Glomerular visceral epithelial cell (primary cell): Measurements from ENCODE around the gene GGCT.

Experiments used
- DNase-seq: peaks from one replicate; pipeline ENCODE4 v3.0.0-alpha.2; 2016; ENCODE audit errors: extremely low spot score

The GGCT gene

GRCh38 chr7:30478349-30479201, 26.1 kb downstream of the GGCT start, which contains the start of gene NOD1:
NOD1 (minus strand) TSS chr7:30478784; CDS start chr7:30456921, 21,863 bp downstream.
- DNase-seq: peak; percentile 65

GRCh38 chr7:30476459-30477145, 28.0 kb downstream of the GGCT start:
- no peak for DNase-seq

GRCh38 chr7:30475580-30475979, 29.0 kb downstream of the GGCT start:
- peak; percentile 46 for DNase-seq

GRCh38 chr7:30474893-30475292, 29.7 kb downstream of the GGCT start:
- no peak for DNase-seq

GRCh38 chr7:30474485-30474884, 30.1 kb downstream of the GGCT start:
- no peak for DNase-seq

DNA sequence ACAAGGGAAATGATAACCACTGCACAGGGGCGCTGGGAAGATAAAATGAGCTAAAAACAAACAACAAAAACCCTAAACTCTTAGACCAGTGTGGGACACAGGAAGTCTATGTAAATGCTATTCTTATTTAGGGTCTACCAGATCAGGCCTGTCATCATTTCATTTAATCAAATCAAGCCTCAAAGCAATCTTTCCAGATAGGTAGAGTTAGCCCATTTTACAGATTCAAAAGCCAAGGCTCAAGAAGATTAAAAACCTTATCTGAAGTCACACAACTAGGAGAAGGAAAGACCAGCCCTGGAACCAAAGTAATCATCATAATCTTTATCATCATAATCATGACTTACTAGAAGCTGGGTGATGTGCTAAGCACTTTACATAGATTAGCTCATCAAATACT, 30.7 kb downstream of the GGCT start:
- DNase-seq: no peak

DNA sequence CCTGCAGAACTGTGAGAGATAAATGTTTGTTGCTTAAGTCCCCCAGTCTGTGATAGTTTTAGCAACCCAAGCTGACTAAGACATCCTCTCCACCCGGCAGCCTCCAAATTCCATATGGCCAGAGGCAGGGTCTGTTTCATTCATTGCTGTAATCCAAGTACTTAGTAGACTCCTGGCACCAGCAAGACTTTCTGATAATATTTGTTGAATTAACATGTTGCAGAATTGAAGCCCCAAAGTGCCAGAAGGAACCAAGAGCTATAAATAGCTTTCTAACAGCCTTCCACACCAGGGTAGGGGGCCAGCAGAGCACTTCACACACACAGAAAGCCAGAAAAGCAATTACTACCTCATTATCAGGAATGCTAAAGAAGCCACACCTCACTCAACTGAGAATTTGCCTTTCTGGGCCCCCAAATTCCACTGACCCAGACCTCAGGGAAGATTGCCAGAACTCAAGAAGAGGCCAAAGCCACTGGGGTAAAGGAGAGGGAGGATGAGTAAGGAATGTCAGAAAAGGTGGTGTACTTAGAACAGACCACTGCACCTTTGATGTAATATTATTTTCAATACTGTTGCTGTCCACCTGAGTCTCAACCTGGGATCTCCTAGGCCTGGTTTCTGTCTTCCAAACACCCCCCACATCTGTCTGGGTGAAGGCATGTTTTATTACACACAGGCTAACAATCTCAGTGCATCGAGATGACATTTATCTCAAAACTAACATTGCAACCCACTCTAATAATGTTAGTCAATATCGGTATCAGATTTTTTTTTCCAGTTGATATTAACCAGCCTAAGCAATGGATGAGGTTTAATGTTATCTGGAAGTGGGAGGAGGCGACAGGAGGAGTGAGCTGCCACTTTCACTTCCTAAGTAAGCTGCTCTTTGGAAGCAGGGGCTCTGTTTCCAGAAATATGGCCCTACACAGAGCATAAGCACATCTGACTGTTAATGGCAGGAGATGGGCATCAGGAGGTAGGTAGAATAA, 31.5 kb downstream of the GGCT start:
- DNase-seq: peak; percentile 44

- DNase-seq: no peak
These were observed 32.4 kb downstream of the GGCT start for GRCh38 chr7:30472081-30472783.

- DNase-seq: no peak
These were observed 33.4 kb downstream of the GGCT start for GRCh38 chr7:30471205-30471604.

GRCh38 chr7:30470771-30471170, 33.9 kb downstream of the GGCT start:
- DNase-seq: no peak

DNA sequence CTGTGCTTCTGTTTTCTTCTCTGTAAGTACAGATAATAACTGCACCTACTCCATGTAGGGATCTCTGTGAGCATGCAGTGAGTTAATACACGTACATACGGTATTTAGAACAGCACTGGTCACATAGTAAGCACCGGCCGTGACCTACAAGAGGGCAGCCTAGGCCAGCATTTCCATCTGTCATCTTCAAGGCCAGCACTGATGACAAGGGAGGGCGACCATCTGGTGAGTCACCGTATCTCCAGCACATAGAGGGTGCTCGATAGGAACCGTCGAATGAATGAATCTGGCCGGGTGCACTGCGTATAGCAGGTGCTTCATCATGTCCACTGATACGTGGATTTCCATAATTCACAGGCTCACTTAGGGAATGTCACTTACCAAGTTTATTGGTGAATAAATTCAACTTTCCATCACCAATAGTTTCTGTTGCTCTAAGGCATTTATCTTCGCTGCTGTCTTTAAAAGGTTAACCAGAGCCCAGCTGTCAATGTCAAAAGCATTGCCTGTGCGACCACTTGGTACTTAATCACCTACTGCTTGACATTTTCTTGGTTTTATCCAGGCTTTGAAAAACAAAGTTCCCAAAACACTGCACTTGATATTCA, 34.4 kb downstream of the GGCT start:
- no peak for DNase-seq

GRCh38 chr7:30469303-30469702, 35.3 kb downstream of the GGCT start:
- DNase-seq: peak; percentile 91

DNA sequence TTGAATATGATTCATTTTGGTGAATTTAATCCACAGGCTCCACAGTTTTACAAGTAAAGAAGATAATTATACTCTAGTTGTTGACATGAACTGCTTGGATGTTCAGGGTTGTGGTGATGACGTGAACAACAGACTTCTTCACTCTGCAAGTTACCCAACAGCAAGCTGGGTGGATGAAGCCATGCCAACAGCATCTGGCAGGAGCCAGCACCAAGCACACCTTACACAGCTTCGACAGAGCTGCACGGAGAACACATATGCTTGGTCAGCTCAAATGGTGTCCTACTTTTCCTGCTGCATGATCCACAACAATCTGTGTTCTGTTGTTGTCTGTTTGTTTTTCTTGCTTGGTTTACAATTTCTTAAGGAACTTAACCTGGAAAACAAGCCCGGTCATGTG, 35.8 kb downstream of the GGCT start:
- no peak for DNase-seq

- no peak for DNase-seq
These were observed 36.6 kb downstream of the GGCT start for GRCh38 chr7:30468041-30468440.

DNA sequence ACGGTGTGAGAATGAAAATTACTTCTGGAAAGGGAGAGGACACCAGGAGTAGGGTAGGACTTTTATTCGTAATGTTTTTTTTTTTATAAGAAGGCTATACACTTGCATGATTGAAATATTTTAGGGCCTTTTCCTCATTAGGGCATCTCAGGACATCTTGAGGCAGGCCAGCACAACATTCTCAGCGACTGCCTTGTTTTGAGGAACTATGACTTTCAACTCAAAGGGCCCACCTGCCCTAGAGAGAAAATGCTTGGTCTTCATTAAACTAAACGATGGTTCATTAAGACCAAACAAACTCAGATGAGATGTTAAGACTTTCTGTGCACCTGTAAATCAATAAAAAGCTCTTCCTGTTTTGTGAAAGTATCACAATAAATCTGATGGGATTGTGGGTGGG, 37.4 kb downstream of the GGCT start:
- no peak for DNase-seq

GRCh38 chr7:30466266-30466665, 38.4 kb downstream of the GGCT start:
- no peak for DNase-seq

DNA sequence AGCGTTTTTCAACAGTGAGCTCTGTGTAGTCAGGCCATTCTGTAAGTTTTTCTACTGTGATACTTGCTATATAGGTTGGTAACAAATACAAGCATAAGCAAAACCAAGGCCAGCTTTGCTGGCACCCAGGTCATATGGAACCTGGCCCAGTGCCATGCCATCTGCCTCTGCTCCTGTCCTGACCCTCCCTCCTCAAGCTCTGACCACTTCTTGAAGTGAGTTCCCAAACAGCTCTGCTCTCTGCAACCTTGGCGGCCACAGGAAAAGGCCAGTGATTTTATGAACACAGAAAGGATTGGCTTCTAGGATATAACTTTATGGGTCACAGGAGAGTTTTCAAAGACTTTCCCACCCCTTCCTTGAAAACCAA, 38.8 kb downstream of the GGCT start:
- DNase-seq: no peak

- no peak for DNase-seq
These were observed 39.4 kb downstream of the GGCT start for GRCh38 chr7:30465046-30465810.

- peak; percentile 13 for DNase-seq
These were observed 40.4 kb downstream of the GGCT start for GRCh38 chr7:30464231-30464671.
